ENCODE measurements around the gene OR1E1. TPM values are rescaled to one million over a fixed set of nuclear protein-coding genes. Genes with fewer than 3 reads are reported as not detected.
"Not testable (repeated sequence)": the region's sequence is repeated elsewhere in the genome, so short reads cannot be mapped to it uniquely, and the experiment has no call there.

The OR1E1 gene
- total RNA-seq, 1 donor from 2014 or later: not detected

DNA sequence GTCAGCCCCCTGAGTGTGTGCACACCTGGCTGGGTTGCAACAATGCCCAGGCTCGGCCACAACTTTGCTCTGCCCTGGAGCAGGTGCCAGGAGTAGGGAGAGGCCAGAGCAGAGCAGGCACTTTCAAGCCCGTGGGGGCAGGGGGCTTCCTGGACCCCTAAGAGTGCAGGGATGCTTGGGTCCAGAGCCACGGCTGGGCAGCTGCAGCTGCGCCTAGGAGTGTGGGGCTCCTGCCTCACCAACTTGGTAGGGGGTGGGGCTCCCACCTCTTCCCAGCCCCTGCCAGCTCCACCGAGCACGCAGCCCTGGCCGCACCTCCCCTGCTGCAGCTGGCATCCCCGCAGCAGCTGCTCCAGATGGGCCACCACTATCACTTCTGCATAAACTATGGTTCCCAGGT lies 19.9 kb downstream of the OR1E1 start:
- peaks cover 3% of the 10 kb centered on the region for H3K27me3 Mint-ChIP-seq (ENCODE audit: unreplicated experiment)
- no peak overlapping the region for H3K4me3 Mint-ChIP-seq (ENCODE audit: unreplicated experiment)
- H3K4me1 Mint-ChIP-seq (ENCODE audit: unreplicated experiment): no peaks in the 10 kb centered on the region
- DNase-seq (ENCODE audit: low spot score): no peak
- peaks cover 1% of the 10 kb centered on the region for H3K36me3 Mint-ChIP-seq (ENCODE audit: low read depth, unreplicated experiment)
- no peak overlapping the region for H3K27ac Mint-ChIP-seq (ENCODE audit: unreplicated experiment)
- H3K9me3 Mint-ChIP-seq (ENCODE audit: unreplicated experiment): peaks cover 3% of the 10 kb centered on the region
- TF ChIP-seq, protein P1, sequence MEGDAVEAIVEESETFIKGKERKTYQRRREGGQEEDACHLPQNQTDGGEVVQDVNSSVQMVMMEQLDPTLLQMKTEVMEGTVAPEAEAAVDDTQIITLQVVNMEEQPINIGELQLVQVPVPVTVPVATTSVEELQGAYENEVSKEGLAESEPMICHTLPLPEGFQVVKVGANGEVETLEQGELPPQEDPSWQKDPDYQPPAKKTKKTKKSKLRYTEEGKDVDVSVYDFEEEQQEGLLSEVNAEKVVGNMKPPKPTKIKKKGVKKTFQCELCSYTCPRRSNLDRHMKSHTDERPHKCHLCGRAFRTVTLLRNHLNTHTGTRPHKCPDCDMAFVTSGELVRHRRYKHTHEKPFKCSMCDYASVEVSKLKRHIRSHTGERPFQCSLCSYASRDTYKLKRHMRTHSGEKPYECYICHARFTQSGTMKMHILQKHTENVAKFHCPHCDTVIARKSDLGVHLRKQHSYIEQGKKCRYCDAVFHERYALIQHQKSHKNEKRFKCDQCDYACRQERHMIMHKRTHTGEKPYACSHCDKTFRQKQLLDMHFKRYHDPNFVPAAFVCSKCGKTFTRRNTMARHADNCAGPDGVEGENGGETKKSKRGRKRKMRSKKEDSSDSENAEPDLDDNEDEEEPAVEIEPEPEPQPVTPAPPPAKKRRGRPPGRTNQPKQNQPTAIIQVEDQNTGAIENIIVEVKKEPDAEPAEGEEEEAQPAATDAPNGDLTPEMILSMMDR (IDR thresholded peaks at IDR 0.05; ENCODE audit: unreplicated experiment): no peak

DNA sequence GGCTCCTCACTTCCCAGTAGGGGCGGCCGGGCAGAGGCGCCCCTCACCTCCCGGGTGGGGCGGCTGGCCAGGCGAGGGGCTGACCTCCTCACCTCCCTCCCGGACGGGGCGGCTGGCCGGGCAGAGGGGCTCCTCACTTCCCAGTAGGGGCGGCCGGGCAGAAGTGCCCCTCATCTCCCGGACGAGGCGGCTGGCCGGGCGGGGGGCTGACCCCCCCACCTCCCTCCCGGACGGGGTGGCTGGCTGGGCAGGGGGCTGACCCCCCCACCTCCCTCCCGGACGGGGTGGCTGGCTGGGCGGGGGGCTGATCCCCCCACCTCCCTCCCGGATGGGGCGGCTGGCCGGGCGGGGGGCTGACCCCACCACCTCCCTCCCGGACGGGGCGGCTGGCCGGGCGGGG lies 27.0 kb downstream of the OR1E1 start:
- not testable (repeated sequence) for H3K27ac Mint-ChIP-seq (ENCODE audit: unreplicated experiment); DNase-seq (ENCODE audit: low spot score); H3K36me3 Mint-ChIP-seq (ENCODE audit: low read depth, unreplicated experiment); H3K27me3 Mint-ChIP-seq (ENCODE audit: unreplicated experiment); H3K4me1 Mint-ChIP-seq (ENCODE audit: unreplicated experiment); H3K4me3 Mint-ChIP-seq (ENCODE audit: unreplicated experiment); H3K9me3 Mint-ChIP-seq (ENCODE audit: unreplicated experiment)

Other genes with a start within 250 kb of the OR1E1 start
- gene OR1A2, start 200.9 kb downstream of the OR1E1 start, total RNA-seq (ENCODE audit: unreplicated experiment): not detected
- gene OR1A1, start 190.7 kb downstream of the OR1E1 start, total RNA-seq (ENCODE audit: unreplicated experiment): not detected
- gene OR3A1, start 100.0 kb downstream of the OR1E1 start, total RNA-seq (ENCODE audit: unreplicated experiment): not detected
- not detected for gene OR3A2, start 12.1 kb downstream of the OR1E1 start, total RNA-seq (ENCODE audit: unreplicated experiment)
- gene OR3A3, start 13.0 kb upstream of the OR1E1 start, total RNA-seq (ENCODE audit: unreplicated experiment): not detected
- not detected for gene OR1E2, start 35.4 kb upstream of the OR1E1 start, total RNA-seq (ENCODE audit: unreplicated experiment)
- not detected for gene SPATA22, start 73.4 kb upstream of the OR1E1 start, total RNA-seq (ENCODE audit: unreplicated experiment)
- gene ASPA, start 77.6 kb upstream of the OR1E1 start, total RNA-seq (ENCODE audit: unreplicated experiment): not detected
- gene TRPV3, start 159.4 kb upstream of the OR1E1 start, total RNA-seq (ENCODE audit: unreplicated experiment): not detected
- 5.5 TPM for gene TRPV1, start 211.0 kb upstream of the OR1E1 start, total RNA-seq (ENCODE audit: unreplicated experiment)
- 14.1 TPM for gene SHPK, start 237.8 kb upstream of the OR1E1 start, total RNA-seq (ENCODE audit: unreplicated experiment)
- gene CTNS, start 238.3 kb upstream of the OR1E1 start, total RNA-seq (ENCODE audit: unreplicated experiment): 17.5 TPM

Measured in endothelial cell (in vitro differentiated cells).